ENCODE measurements around the gene KCNT1.

DNA sequence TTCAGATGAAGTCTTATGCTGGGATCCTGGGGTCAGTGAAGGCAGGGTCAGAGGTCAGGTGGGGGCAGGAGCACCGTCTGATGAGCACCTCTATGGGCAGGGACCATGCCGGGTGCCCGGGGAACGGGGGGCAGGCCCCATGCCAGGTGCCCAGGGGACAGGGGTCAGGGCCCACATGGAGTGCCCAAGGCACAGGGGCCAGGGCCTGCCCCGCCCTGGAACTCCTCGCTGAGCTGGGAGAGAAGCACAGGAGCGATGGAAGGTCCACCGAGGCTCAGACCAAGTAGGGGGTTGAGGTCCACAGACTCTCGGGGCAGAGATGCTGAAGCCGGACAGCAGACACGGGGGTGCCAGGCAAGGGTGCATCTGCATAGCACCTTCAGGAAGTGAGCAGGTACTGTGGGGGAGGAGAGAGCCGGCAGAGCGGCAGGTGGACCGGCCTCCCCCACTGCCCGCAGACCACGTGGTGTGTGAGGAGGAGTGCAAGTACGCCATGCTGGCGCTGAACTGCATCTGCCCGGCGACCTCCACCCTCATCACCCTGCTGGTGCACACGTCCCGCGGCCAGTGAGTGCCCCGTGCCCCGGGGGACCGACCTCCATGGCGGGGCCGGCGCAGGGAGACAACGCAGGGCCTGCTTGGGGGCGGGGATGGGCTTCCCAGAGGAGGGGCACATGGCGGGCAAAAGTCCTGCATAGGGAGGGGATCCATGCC, 67.7 kb downstream of the KCNT1 start:
- TF ChIP-seq, protein P1, sequence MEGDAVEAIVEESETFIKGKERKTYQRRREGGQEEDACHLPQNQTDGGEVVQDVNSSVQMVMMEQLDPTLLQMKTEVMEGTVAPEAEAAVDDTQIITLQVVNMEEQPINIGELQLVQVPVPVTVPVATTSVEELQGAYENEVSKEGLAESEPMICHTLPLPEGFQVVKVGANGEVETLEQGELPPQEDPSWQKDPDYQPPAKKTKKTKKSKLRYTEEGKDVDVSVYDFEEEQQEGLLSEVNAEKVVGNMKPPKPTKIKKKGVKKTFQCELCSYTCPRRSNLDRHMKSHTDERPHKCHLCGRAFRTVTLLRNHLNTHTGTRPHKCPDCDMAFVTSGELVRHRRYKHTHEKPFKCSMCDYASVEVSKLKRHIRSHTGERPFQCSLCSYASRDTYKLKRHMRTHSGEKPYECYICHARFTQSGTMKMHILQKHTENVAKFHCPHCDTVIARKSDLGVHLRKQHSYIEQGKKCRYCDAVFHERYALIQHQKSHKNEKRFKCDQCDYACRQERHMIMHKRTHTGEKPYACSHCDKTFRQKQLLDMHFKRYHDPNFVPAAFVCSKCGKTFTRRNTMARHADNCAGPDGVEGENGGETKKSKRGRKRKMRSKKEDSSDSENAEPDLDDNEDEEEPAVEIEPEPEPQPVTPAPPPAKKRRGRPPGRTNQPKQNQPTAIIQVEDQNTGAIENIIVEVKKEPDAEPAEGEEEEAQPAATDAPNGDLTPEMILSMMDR (IDR thresholded peaks at IDR 0.05; ENCODE audit: poor library complexity), result no peak
- no peak for TF ChIP-seq EZH2 (IDR thresholded peaks at IDR 0.05; ENCODE audit: borderline replicate concordance)

Data from hepatocyte (in vitro differentiated cells).